PC-9 (cell line): ENCODE measurements around the gene BHLHE40. TPM values are rescaled to one million over a fixed set of nuclear protein-coding genes. Genes with fewer than 3 reads are reported as not detected.

Experiments
- BruUV-seq: library from RNA; stranded (reverse); fragments of 400-500 nt; replicated peaks from 2 replicates; lab custom pipeline; 2021; lab: Mats Ljungman, UMichigan
- CTCF ChIA-PET: fragments of 300-600 bp; sonication (Branson Sonifier 250); formaldehyde crosslinking; loops from one replicate; lab custom pipeline; 2022; ENCODE audit warnings: antibody characterized with exemption; lab: Charles Lee
- POLR2A ChIA-PET: fragments of 300-600 bp; sonication (Branson Sonifier 250); formaldehyde crosslinking; loops from one replicate; lab custom pipeline; 2022; ENCODE audit warnings: antibody characterized with exemption; ENCODE audit not compliant: unreplicated experiment; lab: Charles Lee
- DNase-seq, 2 experiments: peaks; one replicate each; pipeline versions ENCODE4 v3.0.0 to v3.0.0-alpha.2; 2015 to 2022; ENCODE audit warnings: mixed read lengths in 1 of 2
- H2AFZ ChIP-seq: fragments of 200-600 bp; sonication (generic); 2 replicates; pipeline ENCODE4 v1.8.1; 2017; ENCODE audit warnings: antibody characterized with exemption
- H3F3A ChIP-seq: fragments of 200-600 bp; sonication (generic); 2 replicates; pipeline ENCODE4 v1.8.1; 2017; ENCODE audit warnings: antibody characterized with exemption, mild to moderate bottlenecking, low read depth; ENCODE audit not compliant: insufficient read depth
- H3K27ac ChIP-seq: fragments of 200-600 bp; sonication (generic); 2 replicates; pipeline ENCODE4 v1.6.1; 2016; ENCODE audit warnings: mixed run types
- H3K27me3 ChIP-seq: fragments of 200-600 bp; sonication (generic); 2 replicates; pipeline ENCODE4 v1.6.1; 2016; ENCODE audit warnings: low read depth, mixed run types; ENCODE audit not compliant: insufficient read depth
- H3K36me3 ChIP-seq: fragments of 200-600 bp; sonication (generic); 2 replicates; pipeline ENCODE4 v1.6.1; 2016; ENCODE audit warnings: low read depth, mixed run types
- H3K4me1 ChIP-seq: fragments of 200-600 bp; sonication (generic); replicated peaks from 2 replicates; pipeline ENCODE4 v1.6.1; 2016; ENCODE audit warnings: mixed run types; ENCODE audit not compliant: insufficient read depth
- H3K4me2 ChIP-seq: fragments of 200-600 bp; sonication (generic); 2 replicates; pipeline ENCODE4 v1.6.1; 2017; ENCODE audit warnings: mixed run types
- H3K4me3 ChIP-seq: fragments of 200-600 bp; sonication (generic); 2 replicates; pipeline ENCODE4 v1.6.1; 2016; ENCODE audit warnings: mixed run types
- H3K79me2 ChIP-seq: fragments of 200-600 bp; sonication (generic); 2 replicates; pipeline ENCODE4 v1.6.1; 2017; ENCODE audit warnings: low read depth, mixed run types
- H3K9me2 ChIP-seq: fragments of 200-600 bp; sonication (generic); 2 replicates; pipeline ENCODE4 v1.8.1; 2017; ENCODE audit warnings: mild to moderate bottlenecking; ENCODE audit not compliant: insufficient read depth
- H3K9me3 ChIP-seq: fragments of 200-600 bp; sonication (generic); 2 replicates; pipeline ENCODE4 v1.8.1; 2016; ENCODE audit warnings: low read depth; ENCODE audit not compliant: insufficient read depth
- H4K20me1 ChIP-seq: fragments of 200-600 bp; sonication (generic); 2 replicates; pipeline ENCODE4 v1.8.1; 2017; ENCODE audit not compliant: insufficient read depth
- CTCF ChIP-seq: fragments of 200-600 bp; sonication (generic); conservative IDR thresholded peaks from 2 replicates; pipeline ENCODE4 v1.6.1; 2017; ENCODE audit warnings: mixed run types, antibody characterized with exemption, mild to moderate bottlenecking, moderate library complexity
- EZH2 ChIP-seq: fragments of 200-600 bp; sonication (generic); IDR thresholded peaks from 2 replicates; pipeline ENCODE4 v1.8.0; 2017; ENCODE audit warnings: antibody characterized with exemption, low read depth
- intact Hi-C: fragments of 100-400 bp; cut with micrococcal nuclease; formaldehyde crosslinking; loops from one replicate; pipeline ENCODE4 v1.10.0; 2022; ENCODE audit not compliant: unreplicated experiment
- total RNA-seq: library from RNA; stranded (reverse); gene quantifications from 2 replicates; pipeline ENCODE4 v1.2.3, GENCODE V29; 2021

Gene BHLHE40
- total RNA-seq, 1 experiment from 2014 or later, result 45.5 TPM

DNA sequence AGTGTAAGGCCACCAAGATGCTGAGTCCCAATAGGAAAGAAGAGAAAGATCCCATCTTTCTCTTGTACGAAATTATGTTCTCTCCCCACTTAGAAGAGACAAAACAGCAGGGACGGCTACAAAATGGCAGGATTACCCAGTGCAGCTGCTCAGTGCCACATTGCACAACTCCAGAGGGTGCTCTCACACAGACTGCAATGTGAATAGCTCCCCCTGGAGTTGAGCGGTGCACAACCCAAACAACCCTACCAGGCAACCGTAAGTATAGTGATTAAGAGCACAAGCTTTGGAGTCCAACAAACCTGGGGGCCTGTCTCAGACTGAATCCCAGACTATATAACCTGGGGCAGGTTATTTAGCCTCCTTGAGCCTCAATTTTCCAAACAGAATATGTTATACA is 3.1 kb upstream of the BHLHE40 start:
- Histone ChIP-seq H3K27me3 (no peaks in the 10 kb centered on the region), H3K27ac (peak overlapping the region; percentile 100), H3K79me2 (peaks cover 14% of the 10 kb centered on the region), H3K9me2 (no peaks in the 10 kb centered on the region), H3K4me2 (peak overlapping the region; percentile 97; the same call in 1 of the 2 replicates), H2AFZ (no peak overlapping the region), H3K4me3 (no peak overlapping the region), H3K36me3 (no peaks in the 10 kb centered on the region), H3K9me3 (no peaks in the 10 kb centered on the region), H3F3A (peaks cover 29% of the 10 kb centered on the region), H3K4me1 (peaks cover 10% of the 10 kb centered on the region), H4K20me1 (no peaks in the 10 kb centered on the region)
- peak; percentile 41; the same call in 1 of the 2 replicates for TF ChIP-seq CTCF
- no peak for TF ChIP-seq EZH2
- CTCF ChIA-PET, result interaction anchor here (0.6 to 4.2 kb wide), 8 partner anchors 16 to 264 kb away, joined by 3 to 54 read pairs (median 4); no protein-coding TSS in a partner anchor
- POLR2A ChIA-PET, result interaction anchor here (0.6 to 0.7 kb wide), 4 partner anchors 11 to 161 kb away, joined by 3 to 6 read pairs (median 4); no protein-coding TSS in a partner anchor
- intact Hi-C loops, result loop anchor here (1.0 to 5.0 kb wide), 5 partner anchors 71 to 265 kb away; partner anchors contain the start of gene EDEM1
- DNase-seq, result peak in 1 of 2 experiments; percentile 60
- no TSS peak for BruUV-seq

DNA sequence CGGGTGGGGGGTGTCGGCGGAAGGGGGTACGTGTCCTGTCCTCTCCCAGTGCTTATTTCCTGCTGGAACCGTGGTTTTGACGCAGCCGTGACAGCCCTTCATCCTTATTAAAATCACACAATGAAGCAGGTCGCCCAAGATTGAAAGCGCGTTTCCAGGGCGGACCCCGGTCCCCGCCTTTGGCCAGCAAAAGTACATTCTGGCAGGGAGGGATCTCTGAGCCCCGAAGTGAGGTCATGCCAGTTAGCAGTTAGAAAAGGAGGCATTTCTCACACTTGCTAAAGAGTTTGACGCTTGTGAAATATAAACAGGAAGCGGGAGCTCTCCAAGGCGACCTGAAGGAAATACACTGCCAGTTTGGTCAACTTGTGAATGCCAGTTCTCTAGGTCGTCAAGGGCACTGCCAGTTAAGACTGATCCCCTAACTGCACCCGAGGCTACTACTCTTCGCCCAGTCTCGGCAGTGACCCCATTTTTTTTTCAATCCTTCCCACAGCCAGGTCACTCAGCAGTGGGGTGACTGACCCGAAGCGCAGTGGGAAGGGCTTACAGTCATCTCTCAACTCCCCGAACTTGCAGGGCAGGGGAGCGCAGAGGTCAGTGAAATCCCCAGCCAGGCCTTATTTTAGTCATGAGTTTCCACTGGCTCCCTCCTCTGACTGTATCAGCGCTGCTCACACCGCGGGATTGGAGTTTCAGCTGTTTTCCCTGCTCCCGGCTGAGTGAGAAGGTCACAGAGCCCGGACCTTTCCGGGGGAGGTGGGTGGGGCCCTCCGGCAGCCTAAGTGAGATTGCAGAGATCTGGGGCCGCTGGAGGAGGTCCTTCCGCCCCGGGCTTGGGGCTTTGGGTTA is 2.0 kb upstream of the BHLHE40 start:
- Histone ChIP-seq H4K20me1 (0 out of 2 replicates have a peak, but pooled peaks cover 3% of the 10 kb centered on the region), H3K9me3 (no peaks in the 10 kb centered on the region), H3K4me1 (peaks cover 14% of the 10 kb centered on the region), H3K36me3 (0 out of 2 replicates have a peak, but pooled peaks cover 8% of the 10 kb centered on the region), H3K9me2 (no peaks in the 10 kb centered on the region), H2AFZ (no peak overlapping the region; the same call in 1 of the 2 replicates), H3K4me2 (peak overlapping the region; percentile 97), H3K4me3 (peak overlapping the region; percentile 69; the same call in 1 of the 2 replicates), H3K27me3 (no peaks in the 10 kb centered on the region), H3K27ac (peak overlapping the region; percentile 100), H3F3A (peaks cover 32% of the 10 kb centered on the region), H3K79me2 (peaks cover 24% of the 10 kb centered on the region)
- CTCF ChIA-PET, result interaction anchor here (0.5 to 4.2 kb wide), 10 partner anchors 10 to 265 kb away, joined by 3 to 54 read pairs (median 4); no protein-coding TSS in a partner anchor
- POLR2A ChIA-PET, result interaction anchor here (0.6 to 1.0 kb wide), 5 partner anchors 41 to 266 kb away, joined by 3 to 9 read pairs (median 6); no protein-coding TSS in a partner anchor
- no peak for TF ChIP-seq CTCF
- no peak for TF ChIP-seq EZH2
- no TSS peak for BruUV-seq
- DNase-seq, result peak; percentile 73 to 87
- intact Hi-C loops, result loop anchor here (1.0 to 5.0 kb wide), 5 partner anchors 18 to 210 kb away; partner anchors contain the start of gene EDEM1

GRCh38 chr3:4977853-4978203 is 1.4 kb upstream of the BHLHE40 start:
- peaks cover 20% of the 10 kb centered on the region for H3K4me1 ChIP-seq
- H3K27me3 ChIP-seq, result no peaks in the 10 kb centered on the region
- H3K79me2 ChIP-seq, result peaks cover 30% of the 10 kb centered on the region
- H3K9me3 ChIP-seq, result no peaks in the 10 kb centered on the region
- H4K20me1 ChIP-seq, result 0 out of 2 replicates have a peak, but pooled peaks cover 3% of the 10 kb centered on the region
- 0 out of 2 replicates have a peak, but pooled peaks cover 12% of the 10 kb centered on the region for H3K36me3 ChIP-seq
- intact Hi-C loops, result loop anchor here (1.0 to 5.0 kb wide), 10 partner anchors 8 to 321 kb away; partner anchors contain the start of gene EDEM1
- H3F3A ChIP-seq, result peaks cover 32% of the 10 kb centered on the region
- H3K4me3 ChIP-seq, result peak overlapping the region; percentile 69
- H3K9me2 ChIP-seq, result no peaks in the 10 kb centered on the region
- peak overlapping the region; percentile 97 for H3K4me2 ChIP-seq
- no peak overlapping the region for H2AFZ ChIP-seq
- ChIA-PET POLR2A (interaction anchor here (0.9 kb wide), 2 partner anchors 152 to 153 kb away, joined by 6 to 7 read pairs; no protein-coding TSS in a partner anchor), CTCF (interaction anchor here (4.2 kb wide), 1 partner anchor 266 kb away, joined by 54 read pairs; no protein-coding TSS in a partner anchor)
- TF ChIP-seq EZH2 (no peak), CTCF (no peak)
- DNase-seq, result no peak
- peak overlapping the region; percentile 100 for H3K27ac ChIP-seq
- BruUV-seq, result TSS peak; percentile 84
